Fibroblast of skin of right quadriceps (primary cell): ENCODE results near the gene OPTC.
A peak's percentile ranks its signal among the peaks of the same experiment; 100 is the strongest.

Experiments
- DNase-seq: peaks from one replicate; pipeline ENCODE4 v3.0.0-alpha.2; 2013

Gene OPTC

GRCh38 chr1:203539831-203540546, 46.0 kb downstream of the OPTC start:
- no peak for DNase-seq

GRCh38 chr1:203544485-203544884, 50.5 kb downstream of the OPTC start:
- DNase-seq = peak; percentile 53

DNA sequence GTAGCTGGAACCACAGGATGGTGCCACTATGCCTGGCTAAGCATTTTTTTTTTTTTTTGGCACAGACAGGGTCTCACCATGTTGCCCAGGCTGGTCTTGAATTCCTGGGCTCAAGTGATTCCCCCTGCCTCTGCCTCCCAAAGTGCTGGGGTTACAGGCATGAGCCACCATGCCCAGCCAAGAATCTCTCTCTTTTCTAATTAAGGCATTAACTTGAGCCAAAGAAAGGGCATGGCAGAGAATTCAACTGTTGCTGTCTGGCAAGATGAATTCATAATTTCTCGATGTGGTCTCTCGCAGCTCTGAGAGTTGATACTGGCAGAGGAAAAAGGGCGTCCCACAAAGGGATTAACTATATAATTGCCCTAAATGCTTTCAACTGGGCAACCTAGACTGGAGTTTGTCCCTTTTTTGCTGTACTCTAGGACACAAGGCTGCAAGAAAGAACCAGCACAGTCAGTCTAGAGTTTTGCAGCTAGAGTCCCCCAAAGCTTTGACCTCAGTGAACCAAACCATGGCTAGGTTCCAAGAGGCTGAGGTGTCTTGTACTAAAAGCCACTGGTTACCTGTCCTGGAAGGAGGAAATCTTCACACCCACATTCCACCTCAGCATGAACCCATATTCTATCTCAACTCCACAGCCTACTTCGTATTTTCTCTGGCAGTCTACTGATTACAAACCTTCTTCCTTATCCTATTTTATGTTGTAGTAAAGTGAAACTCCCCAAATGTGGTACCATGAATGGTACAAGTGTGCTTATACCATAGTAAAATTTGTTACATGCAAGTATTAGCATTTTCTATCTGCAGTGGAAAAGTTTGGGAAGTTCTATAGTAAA, 51.2 kb downstream of the OPTC start:
- no peak for DNase-seq

GRCh38 chr1:203546274-203546673, 52.3 kb downstream of the OPTC start:
- no peak for DNase-seq

- no peak for DNase-seq
These were observed 53.2 kb downstream of the OPTC start for GRCh38 chr1:203547147-203547546.

DNA sequence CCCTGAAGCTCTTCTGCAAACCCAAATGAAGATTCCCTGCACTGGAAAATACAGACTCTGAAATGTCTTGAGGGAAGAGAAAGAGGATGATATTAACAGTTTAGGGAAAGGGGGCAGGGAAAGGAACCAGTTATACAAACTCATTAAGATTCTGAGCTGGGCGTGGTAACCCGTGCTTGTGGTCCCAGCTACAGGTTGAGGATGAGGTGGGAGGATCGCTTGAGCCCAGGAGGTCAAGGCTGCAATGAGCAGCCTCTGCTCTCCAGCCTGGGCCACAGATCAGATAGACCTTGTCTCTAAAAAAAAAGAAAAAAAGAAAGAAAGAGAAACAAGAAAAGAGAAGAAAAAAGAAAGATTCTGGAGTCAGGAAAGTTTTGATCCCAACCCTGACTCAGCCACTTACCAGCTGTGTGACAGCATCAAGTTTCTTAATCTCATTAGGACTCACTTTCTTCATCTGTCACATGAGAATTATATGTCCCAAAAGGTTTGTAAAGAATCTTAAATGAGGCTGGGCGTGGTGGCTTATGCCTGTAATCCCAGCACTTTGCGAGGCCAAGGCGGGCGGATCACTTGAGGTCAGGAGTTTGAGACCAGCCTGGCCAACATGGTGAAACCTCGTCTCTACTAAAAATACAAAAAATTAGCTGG, 53.9 kb downstream of the OPTC start:
- DNase-seq = no peak

DNA sequence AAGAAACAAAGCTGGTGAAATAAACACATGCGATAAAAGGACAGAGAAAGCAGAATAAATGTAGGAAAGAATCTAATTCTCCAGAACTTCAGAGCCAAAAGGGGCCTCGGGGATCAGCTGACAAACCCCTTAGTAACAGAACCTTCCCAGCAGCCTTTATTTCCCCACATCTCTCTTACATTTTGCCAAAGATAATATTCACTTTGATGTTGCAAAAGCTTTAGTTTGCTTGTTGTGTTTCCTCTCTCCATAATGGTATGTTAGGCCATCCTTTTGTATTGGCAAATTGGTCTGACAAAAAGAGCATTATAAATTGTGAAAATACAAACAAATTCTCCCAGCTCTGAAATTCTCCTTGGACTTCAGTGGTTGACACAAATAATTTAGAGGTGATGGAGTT, 54.9 kb downstream of the OPTC start:
- no peak for DNase-seq

DNA sequence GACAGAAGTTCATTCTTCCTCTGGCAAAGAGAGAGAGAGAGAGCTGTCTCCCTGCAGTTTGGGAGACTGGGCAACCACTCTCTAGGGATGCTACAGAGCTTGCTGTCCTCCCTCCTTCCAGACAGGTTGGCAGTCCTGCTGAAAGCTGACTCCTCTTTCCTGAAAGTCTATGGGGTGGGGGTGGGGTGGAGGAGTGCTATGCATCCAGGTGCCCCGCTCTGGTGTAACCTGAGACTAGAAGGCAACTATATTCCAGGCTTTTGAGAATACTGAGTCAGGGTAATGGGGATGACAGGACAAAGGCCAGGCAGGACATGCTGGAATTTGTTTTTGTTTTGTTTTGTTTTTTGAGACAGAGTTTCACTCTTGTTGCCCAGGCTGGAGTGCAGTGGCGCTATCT, 55.4 kb downstream of the OPTC start:
- no peak for DNase-seq

GRCh38 chr1:203550846-203551245, 56.9 kb downstream of the OPTC start:
- no peak for DNase-seq

DNA sequence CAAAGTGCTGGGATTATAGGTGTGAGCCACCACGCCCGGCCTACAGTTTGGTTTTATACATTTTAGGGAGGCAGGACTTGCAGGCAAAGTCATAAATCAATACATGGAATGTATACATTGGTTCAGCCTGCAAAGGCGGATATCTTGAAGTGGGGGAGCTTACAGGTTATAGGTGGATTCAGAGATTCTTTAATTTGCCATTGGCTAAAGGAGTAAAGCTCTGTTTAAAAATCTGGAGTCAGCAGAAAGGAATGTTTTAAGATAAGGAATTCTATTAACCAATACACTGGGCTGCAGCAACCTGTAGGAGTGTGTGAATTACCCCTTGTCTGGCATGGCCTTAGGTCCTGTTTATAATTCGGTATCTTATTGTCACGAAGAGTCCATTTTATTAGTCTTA, 57.6 kb downstream of the OPTC start:
- no peak for DNase-seq

GRCh38 chr1:203553496-203553895, 59.5 kb downstream of the OPTC start:
- no peak for DNase-seq

GRCh38 chr1:203554071-203554470, 60.1 kb downstream of the OPTC start:
- DNase-seq = no peak

DNA sequence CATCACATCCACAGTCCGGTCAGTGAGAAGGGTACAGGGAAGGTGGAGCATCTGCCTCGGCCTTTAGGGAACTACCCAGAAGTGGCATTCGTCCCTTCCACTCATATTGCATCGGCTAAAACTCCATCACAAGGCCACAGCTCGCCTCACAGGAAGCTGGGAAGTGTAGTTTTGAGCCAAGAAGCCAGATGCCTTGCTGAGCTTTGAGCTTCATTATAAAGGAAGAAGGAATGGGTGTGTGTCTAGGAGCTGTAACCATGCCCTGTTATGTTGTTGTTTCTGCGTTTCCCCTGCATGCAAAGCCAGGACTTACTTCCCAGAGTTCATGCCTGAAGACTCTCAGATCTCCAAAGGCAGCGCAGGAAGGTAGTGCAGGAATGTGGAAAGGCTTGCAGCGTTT, 61.1 kb downstream of the OPTC start:
- DNase-seq = peak; percentile 50

DNA sequence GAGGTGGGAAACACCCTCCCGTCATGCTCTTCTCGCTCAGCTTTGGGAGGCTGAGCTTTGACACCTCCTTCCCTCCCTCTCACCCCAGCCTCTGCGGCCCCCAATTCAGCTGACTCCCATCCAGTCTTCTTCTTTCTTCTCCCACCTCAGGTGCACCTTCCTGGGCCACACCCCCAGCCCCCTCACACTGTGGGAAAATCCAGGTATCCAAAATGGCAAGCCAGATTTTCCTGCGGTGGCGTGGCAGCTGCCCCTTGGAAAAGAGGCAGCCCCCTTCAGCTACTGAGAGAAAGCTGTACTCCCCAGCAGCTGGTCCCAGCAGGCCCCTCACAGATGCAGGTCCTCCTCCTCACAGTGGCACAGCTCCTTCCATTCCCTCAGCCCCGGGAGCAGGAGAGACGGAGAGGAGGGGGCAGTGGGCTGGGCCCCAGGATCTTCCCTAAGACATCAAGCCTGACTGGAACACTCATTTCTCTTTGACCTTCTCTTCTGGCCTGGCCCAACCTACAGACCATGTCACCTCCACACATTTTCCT, 61.6 kb downstream of the OPTC start:
- DNase-seq = no peak

DNA sequence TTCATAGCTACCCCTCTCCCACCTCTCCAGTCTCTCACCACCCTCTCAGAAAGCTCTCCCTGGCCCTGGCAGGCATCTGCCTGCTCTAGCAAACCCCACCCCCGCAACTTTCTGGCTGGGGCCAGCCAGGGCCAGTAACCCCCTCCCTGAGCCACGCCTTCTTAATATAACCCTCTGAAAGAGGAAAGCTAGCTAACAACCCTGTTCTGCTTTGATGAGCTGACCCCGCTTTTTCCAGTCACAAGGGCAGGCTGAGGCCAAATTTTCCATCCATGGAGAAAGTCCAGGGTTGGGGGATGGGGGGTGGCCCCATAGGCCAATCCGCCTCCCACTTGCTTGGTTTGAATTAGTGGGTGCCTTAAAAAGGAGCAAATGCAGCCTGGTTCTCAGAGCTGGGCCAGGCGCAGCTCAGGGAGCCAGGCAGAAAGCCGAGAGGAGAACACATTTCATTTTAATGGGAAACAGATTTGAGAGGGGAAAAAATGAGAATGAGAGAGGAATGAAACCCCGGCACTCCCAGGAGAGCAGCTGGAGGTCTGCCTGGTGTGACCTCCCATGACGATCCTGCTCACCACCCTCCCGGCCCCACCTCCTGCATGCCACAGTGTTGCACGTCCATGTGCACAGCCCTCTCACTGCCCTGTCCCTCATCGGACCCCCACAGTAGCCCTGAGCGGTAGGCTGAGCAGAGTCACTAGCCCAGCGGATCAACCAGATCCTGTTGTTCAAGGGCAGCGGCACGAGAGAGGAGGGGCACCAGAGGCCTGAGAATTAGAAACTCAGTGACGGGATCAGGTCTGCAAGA, 62.3 kb downstream of the OPTC start:
- peak; percentile 95 for DNase-seq

- DNase-seq = peak; percentile 90
These were observed 63.4 kb downstream of the OPTC start for GRCh38 chr1:203557390-203557789.

GRCh38 chr1:203558064-203558760, 64.3 kb downstream of the OPTC start:
- peak; percentile 99 for DNase-seq
